Measurements from ENCODE around the gene FANCL. TPM values are rescaled to one million over a fixed set of nuclear protein-coding genes. Genes with fewer than 3 reads are reported as not detected.

Gene FANCL
- 7.8 and 9.3 TPM in 2 replicates for total RNA-seq

GRCh38 chr2:58240670-58241545 is at the start of gene FANCL:
FANCL (minus strand) TSS chr2:58241325; CDS start chr2:58241313, 12 bp downstream.

Other genes with a start within 250 kb of the FANCL start
- 11.5 and 14.4 TPM in 2 replicates for gene VRK2, start 194.5 kb downstream of the FANCL start, total RNA-seq

Data from epithelial cell of alveolus of lung (primary cell).